Stimulated activated CD4-positive, alpha-beta T cell treated with anti-CD3 and anti-CD28 coated beads, TNF-alpha, amount 100 ng/mL, for 48 hours (primary cell): Measurements from ENCODE around the gene DNAJC18.
"Not testable (repeated sequence)": the region's sequence is repeated elsewhere in the genome, so short reads cannot be mapped to it uniquely, and the experiment has no call there.

Experiments
- DNase-seq, 3 donors: peaks; one replicate each; pipeline ENCODE4 v3.0.0-alpha.2; 2020; ENCODE audit warnings: low read depth in 3 of 3

The DNAJC18 gene

GRCh38 chr5:139388198-139388821 is 51.0 kb downstream of the DNAJC18 start:
- no peak for DNase-seq

GRCh38 chr5:139387611-139388197 is 51.6 kb downstream of the DNAJC18 start:
- no peak for DNase-seq

GRCh38 chr5:139386956-139387355 is 52.4 kb downstream of the DNAJC18 start:
- DNase-seq = not testable (repeated sequence)

- no peak for DNase-seq
These were observed 53.3 kb downstream of the DNAJC18 start for GRCh38 chr5:139386050-139386438.

- no peak for DNase-seq
These were observed 54.0 kb downstream of the DNAJC18 start for GRCh38 chr5:139385061-139386049.

GRCh38 chr5:139384591-139385051 is 54.7 kb downstream of the DNAJC18 start:
- no peak for DNase-seq

GRCh38 chr5:139383993-139384590 is 55.2 kb downstream of the DNAJC18 start:
- no peak for DNase-seq

GRCh38 chr5:139383275-139383992 is 55.9 kb downstream of the DNAJC18 start, which contains the start of gene SLC23A1:
Gene SLC23A1, minus strand, starts transcription at chr5:139383297. Its CDS starts 44 bp downstream, at chr5:139383253.
- DNase-seq = no peak

GRCh38 chr5:139382807-139383206 is 56.5 kb downstream of the DNAJC18 start:
- no peak for DNase-seq

- DNase-seq = no peak
These were observed 57.2 kb downstream of the DNAJC18 start for GRCh38 chr5:139381837-139382761.

- DNase-seq = no peak
These were observed 59.5 kb downstream of the DNAJC18 start for GRCh38 chr5:139379626-139380449.

- no peak for DNase-seq
These were observed 60.4 kb downstream of the DNAJC18 start for GRCh38 chr5:139378941-139379361.

- no peak for DNase-seq
These were observed 61.1 kb downstream of the DNAJC18 start for GRCh38 chr5:139378101-139378825.

- no peak for DNase-seq
These were observed 62.1 kb downstream of the DNAJC18 start for GRCh38 chr5:139377226-139377625.

GRCh38 chr5:139376364-139376763 is 63.0 kb downstream of the DNAJC18 start:
- no peak for DNase-seq

- no peak for DNase-seq
These were observed 64.4 kb downstream of the DNAJC18 start for GRCh38 chr5:139374909-139375308.

GRCh38 chr5:139371482-139372435 is 67.6 kb downstream of the DNAJC18 start:
- no peak for DNase-seq
